Measurements from ENCODE around the gene RNU6-9.

GRCh38 chr19:919199-920050 lies 26.1 kb downstream of the RNU6-9 start:
- no peak for TF ChIP-seq EZH2 (IDR thresholded peaks at IDR 0.05)
- no peak for TF ChIP-seq POLR2AphosphoS5 (IDR thresholded peaks at IDR 0.05; ENCODE audit: borderline replicate concordance, low read depth, low read length)
- no peak for TF ChIP-seq FOXP2 (optimal IDR thresholded peaks at IDR 0.05; ENCODE audit: control extremely low read depth, extremely low read length, insufficient read depth)
